ENCODE results near the gene DNAJA4.

The DNAJA4 gene

DNA sequence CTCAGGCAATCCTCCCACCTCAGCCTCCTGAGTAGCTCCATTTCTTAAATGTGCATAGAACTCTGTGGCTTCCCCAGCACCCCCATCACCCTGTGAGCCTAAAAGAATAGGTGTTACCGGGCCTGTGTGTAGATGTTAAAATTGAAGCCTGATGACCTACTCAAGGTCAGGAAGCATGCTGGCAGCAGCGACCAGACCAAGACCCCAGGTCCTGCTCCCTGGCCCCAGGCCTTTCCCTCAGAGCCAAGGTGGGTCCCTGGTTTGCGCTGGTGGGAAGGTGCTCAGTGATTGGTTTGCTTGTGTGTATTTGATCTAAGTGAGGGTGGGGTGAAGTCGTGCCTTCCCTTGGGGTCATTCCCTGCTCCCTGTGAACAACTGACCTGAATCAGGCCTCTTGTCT lies 57.4 kb downstream of the DNAJA4 start:
- TF ChIP-seq, protein P1, sequence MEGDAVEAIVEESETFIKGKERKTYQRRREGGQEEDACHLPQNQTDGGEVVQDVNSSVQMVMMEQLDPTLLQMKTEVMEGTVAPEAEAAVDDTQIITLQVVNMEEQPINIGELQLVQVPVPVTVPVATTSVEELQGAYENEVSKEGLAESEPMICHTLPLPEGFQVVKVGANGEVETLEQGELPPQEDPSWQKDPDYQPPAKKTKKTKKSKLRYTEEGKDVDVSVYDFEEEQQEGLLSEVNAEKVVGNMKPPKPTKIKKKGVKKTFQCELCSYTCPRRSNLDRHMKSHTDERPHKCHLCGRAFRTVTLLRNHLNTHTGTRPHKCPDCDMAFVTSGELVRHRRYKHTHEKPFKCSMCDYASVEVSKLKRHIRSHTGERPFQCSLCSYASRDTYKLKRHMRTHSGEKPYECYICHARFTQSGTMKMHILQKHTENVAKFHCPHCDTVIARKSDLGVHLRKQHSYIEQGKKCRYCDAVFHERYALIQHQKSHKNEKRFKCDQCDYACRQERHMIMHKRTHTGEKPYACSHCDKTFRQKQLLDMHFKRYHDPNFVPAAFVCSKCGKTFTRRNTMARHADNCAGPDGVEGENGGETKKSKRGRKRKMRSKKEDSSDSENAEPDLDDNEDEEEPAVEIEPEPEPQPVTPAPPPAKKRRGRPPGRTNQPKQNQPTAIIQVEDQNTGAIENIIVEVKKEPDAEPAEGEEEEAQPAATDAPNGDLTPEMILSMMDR (IDR thresholded peaks at IDR 0.05; ENCODE audit: low read depth, low read length, poor library complexity, severe bottlenecking): no peak
- no peak for TF ChIP-seq EZH2phosphoT487 (IDR thresholded peaks at IDR 0.05; ENCODE audit: borderline replicate concordance, low read length)
- no peaks in the 10 kb centered on the region for H3K36me3 ChIP-seq (ENCODE audit: control insufficient read depth, low read length)
- H4K20me1 ChIP-seq (ENCODE audit: control insufficient read depth, insufficient read depth, low read depth, low read length): no peaks in the 10 kb centered on the region
- no peaks in the 10 kb centered on the region for H3K9me2 ChIP-seq (replicated peaks; ENCODE audit: control insufficient read depth, low read length)
- H3K27me3 ChIP-seq (ENCODE audit: control insufficient read depth, low read length): peaks cover 2% of the 10 kb centered on the region; the same call in 1 of the 2 replicates
- H3K4me3 ChIP-seq (ENCODE audit: low read length): no peak overlapping the region
- H3F3A ChIP-seq (ENCODE audit: control insufficient read depth, insufficient read depth): no peaks in the 10 kb centered on the region
- no peak overlapping the region for H3K4me2 ChIP-seq (ENCODE audit: low read length)
- H3K9me3 ChIP-seq (ENCODE audit: control insufficient read depth, insufficient read depth, low read length): no peaks in the 10 kb centered on the region
- no peak overlapping the region for H3K27ac ChIP-seq (ENCODE audit: low read depth, low read length)
- H3K4me1 ChIP-seq (ENCODE audit: control insufficient read depth, low read length): no peaks in the 10 kb centered on the region
- H3K79me2 ChIP-seq (ENCODE audit: control insufficient read depth, low read length): no peaks in the 10 kb centered on the region

DNA sequence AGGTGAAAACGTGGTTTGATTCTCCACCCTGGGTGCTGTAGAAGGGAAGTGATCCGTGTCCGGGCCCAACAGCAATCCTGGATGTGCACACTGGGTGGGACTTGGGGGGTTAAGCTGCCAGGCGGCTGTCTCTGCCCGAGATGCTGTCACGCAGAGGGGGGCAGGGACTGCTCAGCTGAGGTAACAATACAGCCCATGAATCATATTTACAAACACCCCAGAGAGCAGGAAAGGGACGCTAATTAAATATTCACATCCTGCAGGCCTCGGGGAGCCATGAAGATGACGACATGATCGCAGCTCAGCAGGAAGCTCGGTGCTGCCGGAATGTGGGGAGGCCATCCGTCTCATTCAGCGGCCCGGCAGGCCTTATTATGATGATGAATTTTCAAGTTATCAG lies 57.9 kb downstream of the DNAJA4 start:
- Histone ChIP-seq H3K27ac (ENCODE audit: low read depth, low read length) (no peak overlapping the region), H3K9me3 (ENCODE audit: control insufficient read depth, insufficient read depth, low read length) (no peaks in the 10 kb centered on the region), H3K36me3 (ENCODE audit: control insufficient read depth, low read length) (no peaks in the 10 kb centered on the region), H3K4me1 (ENCODE audit: control insufficient read depth, low read length) (no peaks in the 10 kb centered on the region), H3K4me3 (ENCODE audit: low read length) (no peak overlapping the region), H3K4me2 (ENCODE audit: low read length) (no peak overlapping the region), H4K20me1 (ENCODE audit: control insufficient read depth, insufficient read depth, low read depth, low read length) (no peaks in the 10 kb centered on the region), H3F3A (ENCODE audit: control insufficient read depth, insufficient read depth) (no peaks in the 10 kb centered on the region), H3K9me2 (replicated peaks; ENCODE audit: control insufficient read depth, low read length) (no peaks in the 10 kb centered on the region), H3K79me2 (ENCODE audit: control insufficient read depth, low read length) (no peaks in the 10 kb centered on the region), H3K27me3 (ENCODE audit: control insufficient read depth, low read length) (peaks cover 2% of the 10 kb centered on the region; the same call in 1 of the 2 replicates)
- TF ChIP-seq, protein P1 (IDR thresholded peaks at IDR 0.05; ENCODE audit: low read depth, low read length, poor library complexity, severe bottlenecking): no peak
- TF ChIP-seq EZH2phosphoT487 (IDR thresholded peaks at IDR 0.05; ENCODE audit: borderline replicate concordance, low read length): no peak

DNA sequence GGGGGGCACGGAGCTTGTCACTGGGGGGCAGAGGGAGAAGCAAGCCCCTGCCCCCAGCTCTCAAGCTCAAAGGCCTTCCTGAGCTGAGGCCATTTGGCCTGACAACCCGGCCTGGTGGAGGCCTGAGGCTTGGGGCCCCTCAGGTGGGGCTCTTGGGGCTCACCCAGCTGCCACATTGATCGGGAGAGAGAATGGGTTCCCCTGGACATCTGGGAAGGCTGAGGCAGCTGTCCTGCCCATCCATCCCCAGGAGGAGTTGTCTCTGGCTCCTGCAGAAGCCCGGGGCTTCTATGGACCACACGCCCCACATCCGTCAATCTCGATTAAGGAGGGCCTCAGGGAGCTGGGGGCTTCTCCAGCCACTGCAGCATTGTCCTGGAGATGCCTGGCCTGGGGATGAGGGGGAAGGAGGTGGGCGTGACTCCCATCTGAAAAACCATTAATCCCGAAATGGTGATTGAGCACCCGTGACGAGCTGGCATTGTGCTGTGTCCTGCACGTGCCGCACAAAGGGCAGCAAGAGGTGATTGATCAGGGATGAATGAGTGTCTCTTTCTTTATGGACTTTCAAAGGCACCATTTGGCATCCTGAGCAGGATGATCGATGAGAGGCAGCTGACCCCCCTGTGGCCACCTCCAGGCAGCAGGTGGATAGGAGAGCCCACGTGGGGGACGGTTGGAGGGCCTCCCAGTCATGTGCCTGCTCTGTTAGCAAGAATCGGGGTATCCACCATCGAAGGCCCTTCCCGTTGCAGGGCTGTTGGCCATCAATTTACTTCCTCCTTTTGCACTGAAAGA lies 58.6 kb downstream of the DNAJA4 start:
- H3K4me3 ChIP-seq (ENCODE audit: low read length): no peak overlapping the region
- H3K79me2 ChIP-seq (ENCODE audit: control insufficient read depth, low read length): no peaks in the 10 kb centered on the region
- no peaks in the 10 kb centered on the region for H4K20me1 ChIP-seq (ENCODE audit: control insufficient read depth, insufficient read depth, low read depth, low read length)
- H3K36me3 ChIP-seq (ENCODE audit: control insufficient read depth, low read length): no peaks in the 10 kb centered on the region
- H3K9me2 ChIP-seq (replicated peaks; ENCODE audit: control insufficient read depth, low read length): no peaks in the 10 kb centered on the region
- no peak overlapping the region for H3K27ac ChIP-seq (ENCODE audit: low read depth, low read length)
- no peak for TF ChIP-seq EZH2phosphoT487 (IDR thresholded peaks at IDR 0.05; ENCODE audit: borderline replicate concordance, low read length)
- TF ChIP-seq, protein P1 (IDR thresholded peaks at IDR 0.05; ENCODE audit: low read depth, low read length, poor library complexity, severe bottlenecking): no peak
- peaks cover 2% of the 10 kb centered on the region; the same call in 1 of the 2 replicates for H3K27me3 ChIP-seq (ENCODE audit: control insufficient read depth, low read length)
- H3K4me2 ChIP-seq (ENCODE audit: low read length): no peak overlapping the region
- no peaks in the 10 kb centered on the region for H3K4me1 ChIP-seq (ENCODE audit: control insufficient read depth, low read length)
- no peaks in the 10 kb centered on the region for H3K9me3 ChIP-seq (ENCODE audit: control insufficient read depth, insufficient read depth, low read length)
- no peaks in the 10 kb centered on the region for H3F3A ChIP-seq (ENCODE audit: control insufficient read depth, insufficient read depth)
